Stimulated activated CD8-positive, alpha-beta memory T cell treated with anti-CD3 and anti-CD28 coated beads, Interleukin-15, amount 100 ng/mL, for 48 hours (primary cell): ENCODE data around the gene CAMK2D.

Experiments
- DNase-seq, 2 donors: peaks; one replicate each; pipeline ENCODE4 v3.0.0-alpha.2; 2020; ENCODE audit warnings: low read depth in 2 of 2

CAMK2D gene

DNA sequence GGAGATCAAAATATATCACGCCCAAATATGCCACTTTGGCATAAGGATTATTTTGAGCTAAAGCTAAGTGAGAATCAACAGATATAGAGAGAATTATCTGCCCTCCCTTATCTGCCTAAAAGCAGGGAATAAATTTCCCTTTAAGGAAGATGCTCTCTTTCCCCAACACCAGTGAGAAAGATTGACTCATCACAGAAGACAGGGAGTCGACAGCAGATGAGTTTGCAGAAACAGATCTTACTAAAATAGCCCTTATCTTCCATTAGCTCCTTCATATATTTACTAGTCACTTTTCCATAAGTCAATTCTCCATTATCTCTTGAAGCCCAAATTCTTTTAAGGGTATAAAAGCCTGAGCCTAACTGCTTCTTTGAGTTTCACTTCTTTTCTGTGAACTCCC is 156.6 kb downstream of the CAMK2D start:
- DNase-seq: no peak

DNA sequence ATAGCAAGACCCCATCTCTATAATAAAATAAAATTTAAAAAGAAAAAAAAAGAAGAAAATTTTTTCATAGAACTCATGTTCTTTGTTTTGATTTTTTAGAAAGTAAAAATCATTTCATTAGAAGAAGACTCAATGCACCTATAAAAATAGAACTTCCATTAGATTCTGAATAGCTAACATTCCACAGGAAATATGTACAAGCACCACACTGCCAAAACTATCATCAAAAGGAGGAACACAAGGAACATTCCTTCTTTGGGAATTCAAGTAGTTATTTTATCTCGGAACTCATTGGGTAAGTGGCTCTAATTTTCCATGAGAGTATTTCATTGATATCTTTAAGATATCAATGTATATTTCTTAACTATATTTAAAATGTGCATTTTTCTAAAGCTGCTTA is 157.6 kb downstream of the CAMK2D start:
- DNase-seq: no peak

DNA sequence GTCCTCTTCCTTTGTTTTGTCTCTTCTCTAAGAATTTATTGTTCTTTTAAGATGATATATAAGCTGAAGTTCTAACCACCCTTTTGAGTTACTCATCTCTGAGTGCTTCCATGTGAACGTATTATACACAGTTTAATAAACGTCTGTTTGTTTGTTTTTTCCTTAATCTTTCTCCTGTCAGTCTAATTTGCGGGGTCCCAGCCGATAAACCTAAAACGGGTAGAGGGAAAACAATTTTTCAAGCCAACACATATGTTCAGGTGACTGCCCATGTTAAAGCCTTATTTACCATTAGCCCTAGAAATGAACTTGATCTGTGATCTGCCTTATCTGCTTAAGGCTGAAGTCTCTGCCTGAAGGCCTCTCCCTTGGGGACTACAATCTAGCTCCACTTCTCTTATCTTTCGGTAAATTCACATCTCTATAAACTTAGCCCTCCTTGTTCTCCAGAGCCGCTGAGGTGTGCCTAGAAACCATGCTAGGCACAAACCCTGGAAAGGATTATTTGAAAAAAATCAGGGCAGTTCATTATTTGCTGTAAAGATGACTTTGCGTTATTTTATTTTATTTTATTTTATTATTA is 158.8 kb downstream of the CAMK2D start:
- no peak for DNase-seq

DNA sequence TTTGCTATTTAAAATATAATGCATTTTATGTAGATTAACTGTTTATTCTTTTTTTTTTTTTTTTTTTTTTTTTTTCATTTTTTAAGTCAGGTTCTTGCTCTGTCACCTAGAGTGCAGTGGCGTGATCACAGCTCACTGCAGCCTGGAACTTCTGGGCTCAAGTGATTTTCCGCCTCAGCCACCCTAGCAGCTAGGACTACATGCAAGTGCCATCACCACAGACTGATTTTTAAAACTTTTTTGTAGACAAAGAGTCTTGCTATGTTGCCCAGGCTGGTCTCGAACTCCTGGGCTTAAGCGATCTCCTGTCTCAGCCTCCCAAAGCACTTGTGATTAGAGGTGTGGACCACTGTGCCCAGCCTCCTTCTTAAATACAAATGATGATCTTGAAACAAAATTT is 159.9 kb downstream of the CAMK2D start:
- no peak for DNase-seq

DNA sequence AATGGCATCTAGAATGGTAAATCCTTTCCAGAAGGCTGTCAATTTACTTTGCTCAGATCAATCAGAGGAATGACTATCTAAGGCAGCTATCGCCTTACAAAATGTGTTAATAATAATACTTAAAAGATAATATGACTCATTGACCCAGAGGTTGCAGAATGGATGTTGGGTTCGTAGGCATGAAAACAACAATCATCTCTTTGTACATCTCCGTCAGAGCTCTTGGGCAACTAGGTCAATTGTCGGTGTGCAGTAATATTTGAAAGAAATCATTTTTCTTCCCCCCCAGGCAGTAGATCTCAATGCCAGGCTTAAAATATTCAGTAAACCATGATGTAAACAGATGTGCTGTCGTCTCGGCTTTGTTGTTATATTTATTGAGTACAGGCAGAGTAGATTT is 165.1 kb downstream of the CAMK2D start:
- no peak for DNase-seq

DNA sequence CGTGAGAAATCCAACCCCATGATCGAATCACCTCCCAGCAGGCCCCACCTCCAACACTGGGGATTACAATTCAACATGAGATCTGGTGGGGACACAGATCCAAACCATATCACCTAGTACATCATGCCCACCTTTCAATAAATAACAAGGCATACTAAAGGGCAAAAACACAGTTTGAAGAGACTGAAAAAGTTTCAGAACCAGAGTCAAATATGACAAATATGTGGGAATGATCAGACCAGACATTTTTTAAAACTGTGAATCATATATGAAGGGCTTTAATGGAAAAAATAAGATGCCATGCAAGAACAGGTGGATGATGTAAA is 167.3 kb downstream of the CAMK2D start:
- DNase-seq: no peak

DNA sequence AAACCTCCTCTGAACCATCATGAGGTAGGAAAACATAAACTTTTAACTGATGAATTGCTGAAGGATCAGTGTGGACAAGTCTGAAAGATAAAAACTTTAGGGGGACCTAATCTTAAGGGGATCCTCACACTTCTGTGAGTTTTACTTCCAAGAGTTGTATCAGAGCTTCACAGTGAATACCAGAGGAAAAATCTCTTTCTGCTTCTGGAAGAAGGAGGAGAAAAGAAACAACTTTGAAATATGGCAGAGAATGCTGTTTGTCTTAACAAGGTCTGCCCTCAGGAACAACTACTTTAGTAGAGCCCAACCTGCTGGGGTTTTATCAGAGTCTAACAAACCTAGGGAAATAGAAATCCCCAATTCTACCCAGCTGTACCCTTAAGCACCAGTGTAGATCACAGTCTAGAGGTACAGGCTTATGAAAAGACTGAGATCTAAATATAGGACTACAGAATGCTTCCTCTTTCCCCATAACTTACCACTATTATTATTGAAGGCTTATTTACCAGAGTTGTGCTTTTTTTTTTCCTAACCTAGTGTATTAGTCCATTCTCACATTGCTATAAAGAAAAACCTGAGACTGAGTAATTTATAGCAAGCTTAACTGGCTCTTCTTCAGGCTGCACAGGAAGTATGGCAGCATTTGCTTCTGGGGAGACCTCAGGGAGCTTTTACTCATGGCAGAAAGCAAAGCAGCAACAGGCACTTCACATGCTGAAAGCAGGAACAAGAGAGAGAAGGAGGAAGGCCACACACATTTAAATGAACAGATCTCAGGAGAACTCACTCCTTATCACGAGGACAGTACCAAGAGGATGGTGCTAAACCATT is 167.9 kb downstream of the CAMK2D start:
- DNase-seq: no peak

DNA sequence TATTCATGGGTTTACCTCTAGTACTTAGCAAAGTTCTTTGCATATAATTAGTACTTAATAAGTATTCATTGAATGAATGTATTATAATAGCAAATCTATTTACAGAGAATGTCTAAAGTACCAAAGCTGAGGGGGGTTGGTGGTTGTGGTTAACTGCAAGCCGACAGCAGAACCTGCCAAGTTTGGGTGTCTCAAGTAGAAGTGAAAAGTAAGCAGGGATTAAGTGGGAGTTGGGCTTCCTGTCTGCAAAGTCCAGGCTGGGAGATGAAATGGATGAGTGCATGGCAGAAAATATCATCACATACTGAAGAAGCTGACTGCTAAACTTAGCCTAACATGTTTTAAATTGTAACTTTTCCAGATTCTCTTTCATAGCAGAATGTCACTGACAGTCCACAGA is 169.6 kb downstream of the CAMK2D start:
- no peak for DNase-seq

DNA sequence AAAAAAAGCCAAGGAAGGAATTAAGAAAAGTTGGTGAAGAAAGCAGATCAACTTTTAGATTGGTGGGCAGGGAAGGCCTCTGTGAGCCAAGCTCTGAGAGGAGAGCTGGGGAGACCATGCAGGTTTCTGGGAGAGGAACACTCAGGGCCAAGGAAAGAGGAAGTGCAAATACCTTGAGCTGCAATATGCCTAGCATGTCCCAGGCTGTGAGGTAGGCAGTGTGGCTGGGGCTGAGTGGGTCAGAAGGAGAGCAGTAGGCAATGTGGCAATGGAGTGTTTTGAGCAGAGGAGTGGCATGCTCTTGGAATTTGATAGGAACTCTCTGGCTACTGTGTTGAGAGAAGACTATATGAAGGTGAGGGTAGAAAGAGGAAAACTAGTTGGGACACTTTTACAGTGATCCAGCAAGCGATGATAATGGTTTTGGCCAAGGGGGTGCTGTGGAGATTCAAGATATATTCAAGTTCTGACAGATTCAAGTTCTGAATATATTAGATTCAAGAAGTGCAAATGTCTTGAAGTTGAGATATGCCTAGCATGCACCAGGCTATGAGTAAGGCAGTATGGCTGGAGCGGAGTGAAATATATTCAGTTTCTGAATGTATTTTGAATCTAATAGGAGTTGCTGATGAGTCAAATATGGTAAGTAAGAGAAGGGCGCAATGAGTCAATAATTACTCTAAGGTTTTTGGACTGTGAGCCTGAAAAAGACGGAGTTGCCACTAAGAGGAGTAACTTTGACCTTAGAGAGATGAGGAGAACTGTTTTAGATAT is 172.5 kb downstream of the CAMK2D start:
- DNase-seq: no peak

DNA sequence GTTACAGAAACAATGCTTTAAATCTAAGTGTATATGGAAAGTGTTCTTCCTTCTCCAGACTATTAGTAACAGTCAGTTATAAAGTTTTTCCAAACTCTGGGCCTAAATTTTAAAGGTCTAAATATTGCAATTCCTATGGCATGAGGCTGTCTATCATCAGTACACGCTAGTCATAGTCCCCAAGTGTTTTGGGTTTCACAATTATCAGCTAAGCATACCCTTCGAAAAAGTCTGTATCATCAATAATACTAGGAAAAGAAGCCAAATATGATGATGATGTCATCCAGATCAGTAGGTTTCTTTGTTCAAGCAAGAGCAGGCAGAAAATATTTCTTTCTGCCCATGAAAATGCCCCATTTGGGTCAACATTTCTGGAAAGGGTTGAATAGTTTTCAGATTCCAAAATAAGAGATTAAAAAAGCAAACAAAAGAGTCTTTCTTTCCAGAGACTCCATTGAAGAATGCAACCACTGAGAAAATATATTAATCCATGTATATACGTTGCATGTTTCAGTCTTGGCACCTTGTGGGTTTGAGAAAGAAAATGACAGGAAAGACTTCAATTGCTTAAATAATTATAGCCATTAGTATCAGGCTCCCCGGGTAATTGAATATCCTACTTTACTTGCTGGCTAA is 173.8 kb downstream of the CAMK2D start:
- DNase-seq: no peak

DNA sequence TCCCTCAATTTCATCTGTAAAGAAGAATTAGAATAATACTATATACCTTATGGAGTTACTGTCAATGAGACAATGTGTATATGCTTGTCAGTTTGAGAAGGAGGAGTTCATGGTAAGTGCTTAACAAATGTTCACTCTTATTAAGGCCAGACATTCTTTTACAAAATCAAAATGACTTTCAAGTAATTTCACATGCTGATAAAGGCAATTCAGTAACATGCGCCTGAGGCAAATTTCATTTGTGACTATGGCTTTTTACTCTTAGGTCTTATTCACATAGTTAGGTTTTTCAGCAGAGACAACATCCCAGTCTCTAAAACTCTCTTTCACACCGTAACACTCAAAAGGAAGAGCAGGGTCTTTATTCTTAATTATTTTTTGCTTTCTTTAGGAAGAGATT is 174.4 kb downstream of the CAMK2D start:
- DNase-seq: no peak

DNA sequence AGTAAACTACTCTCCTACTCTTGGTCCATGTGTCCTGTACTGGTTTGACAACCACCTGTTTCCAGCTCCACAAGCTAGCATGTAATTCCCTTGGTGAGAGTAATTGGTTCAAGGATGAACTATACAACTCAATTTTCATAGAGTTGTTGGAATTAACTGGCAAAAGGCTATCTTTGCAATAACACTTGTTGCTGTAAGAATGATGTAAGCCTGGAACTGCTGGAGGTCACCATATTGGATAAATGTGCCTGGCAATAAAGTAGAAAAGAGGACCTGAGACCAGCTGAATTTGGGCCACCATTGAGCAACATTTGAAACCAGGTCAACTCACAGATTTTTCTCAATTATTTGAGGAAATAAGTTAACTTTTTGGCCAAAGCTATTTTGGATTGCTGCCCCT is 175.5 kb downstream of the CAMK2D start:
- no peak for DNase-seq

DNA sequence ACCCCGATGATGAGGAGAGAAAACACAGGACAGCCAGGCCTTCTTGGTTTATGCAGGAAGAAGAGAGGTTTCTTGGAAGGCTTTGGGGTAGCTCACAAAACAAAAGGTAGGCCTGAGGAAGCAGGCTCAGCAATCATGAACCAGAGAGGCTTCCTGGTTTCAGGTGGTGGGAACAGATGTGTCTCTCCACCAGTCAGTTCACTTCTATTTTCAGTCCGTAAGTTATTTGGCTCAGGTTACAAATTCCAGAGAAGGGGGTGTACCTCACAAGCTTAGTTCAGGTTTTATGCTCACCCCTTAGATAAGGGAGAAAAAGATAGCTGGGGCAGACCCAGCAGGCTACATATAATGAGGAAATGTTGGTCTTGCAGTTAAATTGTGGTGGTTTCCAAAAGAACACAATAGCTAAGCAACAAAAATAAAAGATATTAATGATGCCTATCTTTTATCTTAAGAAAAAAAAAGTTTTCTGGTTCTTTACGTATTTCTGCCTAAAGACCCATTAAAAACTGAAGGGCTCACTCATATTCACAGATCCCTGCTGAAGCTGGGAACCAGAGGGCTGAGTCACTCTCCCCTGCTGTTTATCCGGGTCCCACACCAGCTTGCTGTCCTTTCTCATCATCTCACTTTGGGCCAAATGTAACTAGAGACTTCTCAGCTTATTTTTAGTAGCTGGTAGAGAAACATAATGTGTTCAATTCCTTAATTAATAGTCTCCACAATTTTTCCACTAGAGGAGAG is 177.0 kb downstream of the CAMK2D start:
- DNase-seq: no peak

DNA sequence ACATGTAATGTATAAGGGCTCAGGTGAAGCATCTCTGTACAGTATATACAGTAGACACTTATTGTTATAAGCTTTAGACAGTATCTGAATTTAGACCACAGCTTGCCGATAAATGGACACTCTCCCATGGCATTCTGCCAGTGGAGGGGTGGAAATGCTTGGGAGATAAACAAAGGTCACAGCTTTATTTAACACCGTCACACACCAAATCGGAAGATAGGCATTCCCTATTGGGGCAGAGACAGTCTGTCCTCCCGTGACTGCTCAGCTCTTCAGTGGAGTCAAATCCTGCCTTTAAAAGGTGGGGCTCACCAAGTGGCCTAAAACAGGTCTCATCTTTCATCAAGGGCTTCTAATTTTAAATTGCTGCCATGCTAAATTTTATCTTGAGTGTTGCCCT is 178.8 kb downstream of the CAMK2D start:
- no peak for DNase-seq

DNA sequence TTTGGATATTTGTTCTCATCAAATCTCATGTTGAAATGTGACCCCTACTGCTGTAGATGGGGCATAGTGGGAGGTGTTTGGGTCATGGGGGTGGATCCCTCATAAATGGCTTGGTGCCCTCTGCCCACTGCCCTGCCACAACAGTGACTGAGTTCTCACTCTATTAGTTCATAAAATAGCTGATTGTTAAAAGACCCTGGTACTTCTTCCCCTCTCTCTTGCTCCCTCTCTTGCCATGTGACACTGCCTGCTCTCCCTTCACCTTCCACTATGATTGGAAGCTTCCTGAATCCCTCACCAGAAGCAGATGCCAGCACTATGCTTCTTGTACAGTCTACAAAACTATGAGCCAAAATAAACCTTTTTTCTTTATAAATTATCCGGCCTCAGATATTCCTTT is 182.2 kb downstream of the CAMK2D start:
- no peak for DNase-seq

DNA sequence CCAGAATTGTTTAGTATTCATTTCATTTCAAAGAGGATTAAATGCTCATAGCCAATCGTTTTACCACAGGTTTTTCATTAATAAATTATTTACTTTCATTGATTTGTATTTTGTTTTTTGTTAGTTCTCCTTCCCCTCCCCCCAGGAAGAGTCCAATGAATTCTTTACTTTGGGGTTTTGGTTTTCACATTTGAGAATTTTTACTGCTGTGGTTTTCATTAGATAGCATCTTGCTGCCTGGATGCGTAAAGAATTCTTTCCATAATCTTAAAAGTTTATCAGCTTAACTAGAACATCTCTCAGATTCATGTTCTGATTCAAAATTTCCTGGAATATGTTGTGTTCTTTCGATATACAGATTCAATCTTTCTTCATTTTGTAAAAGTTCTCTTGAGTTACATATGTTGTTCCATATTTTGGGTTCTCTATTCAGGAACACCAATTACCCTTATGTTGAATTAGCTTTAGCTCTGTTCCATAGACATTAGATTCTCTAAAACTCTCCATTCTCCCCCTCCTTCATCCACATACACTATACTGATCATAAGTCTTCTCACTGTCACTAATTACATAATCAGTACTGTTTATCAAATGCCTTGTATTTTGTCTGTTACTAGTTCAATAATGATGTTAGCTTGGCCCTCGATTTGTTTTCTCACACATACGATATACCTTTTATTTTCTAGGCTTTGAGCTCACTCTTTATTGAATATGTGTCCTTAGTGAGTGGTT is 184.4 kb downstream of the CAMK2D start:
- DNase-seq: no peak

DNA sequence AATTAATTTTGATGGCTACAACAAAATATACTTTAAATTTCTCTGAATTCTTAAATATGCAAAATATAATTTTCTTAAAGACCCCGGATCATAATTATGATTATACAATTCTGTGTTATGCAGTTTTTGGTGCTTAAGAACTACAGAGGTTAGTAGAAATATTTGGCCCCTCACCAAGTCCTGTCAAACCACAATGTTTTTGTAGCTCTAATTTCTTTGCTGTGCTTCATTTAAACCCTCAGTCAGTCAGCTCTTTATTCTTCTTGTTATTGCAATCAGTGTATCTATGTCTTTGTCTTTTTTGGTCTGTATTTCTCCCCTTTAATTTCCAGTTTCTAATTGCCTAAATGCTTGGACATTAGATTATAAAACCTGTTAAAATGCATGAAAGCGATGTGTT is 186.1 kb downstream of the CAMK2D start:
- no peak for DNase-seq

DNA sequence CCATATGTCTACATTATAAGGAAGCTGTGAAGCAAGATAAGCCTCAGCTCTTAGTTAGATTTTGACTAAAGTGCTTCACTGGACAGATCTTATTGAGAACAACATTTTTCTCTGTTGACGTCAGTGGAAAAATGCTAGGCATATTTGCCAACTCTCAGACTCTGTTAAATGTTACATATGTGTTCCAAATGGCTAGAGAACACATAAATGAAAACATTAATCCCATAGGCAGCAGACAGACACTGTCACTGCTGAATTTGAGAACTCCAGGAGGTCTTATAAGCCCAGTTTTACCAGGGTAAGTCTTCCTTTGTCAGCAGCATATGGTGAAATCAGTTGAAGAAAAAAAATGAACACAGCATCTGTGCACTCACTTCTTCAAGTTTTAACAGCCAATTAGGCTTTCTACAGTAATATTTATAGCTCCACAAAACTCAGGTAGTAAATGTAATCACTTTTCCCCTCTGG is 186.9 kb downstream of the CAMK2D start:
- DNase-seq: no peak

DNA sequence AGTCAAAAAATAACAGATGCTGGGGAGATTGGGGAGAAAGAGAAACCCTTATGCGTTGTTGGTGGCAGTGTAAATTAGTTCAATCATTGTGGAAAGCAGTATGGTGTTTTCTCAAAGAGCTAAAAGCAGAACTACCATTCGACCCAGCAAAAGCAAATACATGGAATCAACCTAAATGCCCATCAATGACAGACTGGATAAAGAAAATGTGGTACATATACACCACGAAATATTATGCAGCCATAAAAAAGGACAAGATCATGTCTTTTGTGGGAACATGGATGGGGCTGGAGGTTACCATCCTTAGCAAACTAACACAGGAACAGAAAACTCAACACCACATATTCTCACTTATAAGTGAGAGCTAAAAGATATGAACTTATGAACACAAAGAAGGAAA is 188.9 kb downstream of the CAMK2D start:
- no peak for DNase-seq

DNA sequence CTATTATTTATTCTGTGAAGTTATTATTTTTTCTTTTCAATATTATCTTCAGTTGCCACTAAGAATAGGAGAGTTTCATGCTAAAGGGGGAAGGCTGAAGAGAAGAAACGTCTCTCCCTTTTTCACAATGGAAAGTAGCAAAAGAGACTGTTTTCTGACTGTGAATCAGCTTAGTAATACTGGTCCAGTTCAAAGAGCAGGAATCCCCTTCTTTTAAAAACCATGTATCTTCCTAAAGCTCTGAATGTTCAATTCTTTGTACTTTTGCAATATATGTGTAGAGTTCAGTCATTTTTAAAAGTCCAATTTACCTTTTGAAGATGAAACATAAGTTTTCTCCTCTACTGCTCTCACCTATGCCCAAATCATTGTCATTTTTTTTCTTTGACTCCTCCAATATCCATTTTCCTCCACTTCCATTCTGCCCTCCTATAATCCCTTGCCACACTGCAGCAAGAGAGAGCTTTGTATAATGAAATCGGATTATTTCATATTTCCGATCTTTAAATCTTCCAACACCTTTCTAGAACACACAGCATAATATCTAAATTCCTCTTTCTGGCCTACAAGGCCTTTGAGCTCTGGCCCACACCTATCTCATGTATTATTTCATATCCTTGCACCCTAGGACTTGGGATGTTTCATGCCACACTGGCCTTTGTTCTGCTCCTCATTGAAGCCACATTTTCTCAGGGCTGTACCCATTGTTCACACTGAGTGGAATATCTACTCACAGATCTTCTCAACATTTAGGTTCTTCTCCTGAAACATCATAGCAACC is 195.3 kb downstream of the CAMK2D start:
- DNase-seq: no peak

DNA sequence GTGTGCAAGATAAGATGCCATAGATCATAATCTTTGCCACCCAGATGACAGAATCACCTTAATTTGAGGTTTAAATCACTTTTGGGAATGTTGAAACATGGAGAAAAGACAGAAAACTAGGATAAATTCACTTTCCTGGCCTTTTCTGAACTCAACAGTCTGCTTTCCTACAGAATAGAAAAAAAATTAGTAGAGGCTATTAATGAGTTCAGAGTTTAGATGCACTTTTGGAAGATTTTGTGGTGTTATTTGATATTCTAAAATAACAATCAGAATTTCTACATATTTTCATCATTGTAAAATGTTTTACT is 195.9 kb downstream of the CAMK2D start:
- no peak for DNase-seq
